NT2/D1 (cell line): ENCODE data around the gene SYNPO.

Experiments
- DNase-seq: peaks from one replicate; pipeline ENCODE4 v3.0.0-alpha.2; 2011; ENCODE audit warnings: low read depth, low spot score
- H3K27me3 ChIP-seq: 2 replicates; pipeline ENCODE4 v1.6.0; 2011; ENCODE audit warnings: mild to moderate bottlenecking; ENCODE audit not compliant: insufficient read length, insufficient read depth
- H3K36me3 ChIP-seq: 2 replicates; pipeline ENCODE4 v1.6.1; 2011; ENCODE audit warnings: mild to moderate bottlenecking, low read length, mixed read lengths; ENCODE audit not compliant: insufficient read depth, insufficient read length
- H3K4me1 ChIP-seq: 2 replicates; pipeline ENCODE4 v1.5.1; 2011; ENCODE audit not compliant: insufficient read depth, insufficient read length
- H3K4me3 ChIP-seq: 2 replicates; pipeline ENCODE4 v1.5.1; 2011; ENCODE audit warnings: low read depth; ENCODE audit not compliant: insufficient read length
- H3K9ac ChIP-seq: 2 replicates; pipeline ENCODE4 v1.6.0; 2011; ENCODE audit warnings: low read depth; ENCODE audit not compliant: insufficient read length
- H3K9me3 ChIP-seq: 2 replicates; pipeline ENCODE4 v1.5.1; 2011; ENCODE audit warnings: mild to moderate bottlenecking, low read length; ENCODE audit not compliant: insufficient read depth
- SUZ12 ChIP-seq: IDR thresholded peaks from 2 replicates; pipeline ENCODE4 v1.6.1; 2011; ENCODE audit not compliant: insufficient read length, insufficient read depth; ENCODE audit errors: extremely low read depth
- YY1 ChIP-seq: IDR thresholded peaks from 2 replicates; pipeline ENCODE4 v1.6.1; 2011; ENCODE audit not compliant: insufficient read length, insufficient read depth
- ZNF274 ChIP-seq: IDR thresholded peaks from 2 replicates; pipeline ENCODE4 v1.6.1; 2011; ENCODE audit warnings: mild to moderate bottlenecking, low read depth, low read length

Gene SYNPO

DNA sequence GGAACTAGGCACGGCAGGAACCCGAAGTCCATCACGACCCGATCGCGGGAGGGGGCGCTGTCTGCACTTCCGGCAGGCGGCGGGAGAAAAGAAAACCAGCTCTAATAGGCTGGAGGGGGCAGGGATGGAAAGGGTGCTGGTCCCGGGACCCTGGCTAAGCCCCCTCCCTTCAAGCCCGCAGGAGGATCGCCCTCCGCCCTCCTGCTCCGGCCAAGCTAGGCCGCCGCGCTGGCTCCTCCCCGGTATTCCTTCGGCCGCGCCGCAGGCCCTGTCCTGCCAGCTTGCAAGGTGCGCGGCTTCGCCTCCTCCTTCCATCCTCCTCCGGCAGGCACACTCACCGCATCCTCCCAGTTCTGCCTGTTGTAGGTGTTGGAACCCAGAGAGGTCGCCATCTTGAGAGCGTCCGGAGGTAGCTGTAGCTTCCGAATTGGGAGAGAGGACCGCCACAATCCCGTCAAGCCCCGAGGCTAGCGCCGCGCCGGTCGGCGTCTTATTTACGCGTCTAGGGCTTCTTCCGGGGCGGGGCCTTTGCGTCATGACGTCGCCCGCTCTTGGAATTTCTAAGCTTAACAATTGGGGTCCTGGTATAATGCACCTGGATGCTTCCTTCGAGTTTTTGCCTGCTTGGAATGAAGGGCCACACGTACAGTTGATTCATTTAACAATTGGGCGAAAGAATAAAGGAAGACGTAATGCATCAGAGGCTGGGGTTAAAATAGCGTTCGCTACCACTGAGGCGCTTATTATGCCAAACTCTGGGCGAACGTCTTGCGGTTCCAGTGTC is 60.3 kb downstream of the SYNPO start, which contains the start of gene RBM22:
RBM22 (minus strand) TSS at position 469 of the 784 bp plus-strand sequence; CDS start at position 392, 77 bp downstream.
- TF ChIP-seq YY1, result peak; percentile 32
- no peak for TF ChIP-seq ZNF274

DNA sequence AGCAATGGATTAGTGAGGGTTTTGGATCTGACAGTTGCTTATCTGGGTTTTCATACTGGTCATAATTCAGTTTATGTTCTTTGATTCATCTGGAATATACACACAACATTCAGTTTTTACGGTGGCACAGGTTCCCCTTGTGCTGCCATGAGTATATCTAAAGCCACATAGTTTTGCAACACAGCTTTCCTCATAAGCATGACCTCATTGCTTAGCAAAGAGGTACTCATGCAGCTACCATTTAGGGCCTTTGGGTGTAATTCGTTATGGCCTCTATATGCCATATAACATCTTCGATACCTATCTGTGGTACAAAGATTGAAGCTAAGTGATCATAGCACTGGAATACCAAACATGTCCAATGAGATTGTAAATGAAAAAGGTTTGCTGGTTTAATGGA is 63.3 kb downstream of the SYNPO start:
- no peaks in the 10 kb centered on the region for H3K4me1 ChIP-seq
- DNase-seq, result no peak
- H3K9ac ChIP-seq, result no peak overlapping the region
- no peak overlapping the region for H3K4me3 ChIP-seq
- H3K36me3 ChIP-seq, result peaks cover 19% of the 10 kb centered on the region
- no peaks in the 10 kb centered on the region for H3K9me3 ChIP-seq
- H3K27me3 ChIP-seq, result no peaks in the 10 kb centered on the region
- TF ChIP-seq SUZ12 (no peak), ZNF274 (no peak), YY1 (no peak)

More for the DNA sequence above, 60.3 kb downstream of the SYNPO start, which contains the start of gene RBM22:
- Histone ChIP-seq H3K4me3 (peak within 1 kb of the TSS; percentile 94), H3K36me3 (peaks cover 37% of the 10 kb centered on the region), H3K4me1 (no peaks in the 10 kb centered on the region), H3K9ac (peak within 1 kb of the TSS; percentile 96), H3K27me3 (no peaks in the 10 kb centered on the region), H3K9me3 (no peaks in the 10 kb centered on the region)
- DNase-seq, result peak; percentile 81

DNA sequence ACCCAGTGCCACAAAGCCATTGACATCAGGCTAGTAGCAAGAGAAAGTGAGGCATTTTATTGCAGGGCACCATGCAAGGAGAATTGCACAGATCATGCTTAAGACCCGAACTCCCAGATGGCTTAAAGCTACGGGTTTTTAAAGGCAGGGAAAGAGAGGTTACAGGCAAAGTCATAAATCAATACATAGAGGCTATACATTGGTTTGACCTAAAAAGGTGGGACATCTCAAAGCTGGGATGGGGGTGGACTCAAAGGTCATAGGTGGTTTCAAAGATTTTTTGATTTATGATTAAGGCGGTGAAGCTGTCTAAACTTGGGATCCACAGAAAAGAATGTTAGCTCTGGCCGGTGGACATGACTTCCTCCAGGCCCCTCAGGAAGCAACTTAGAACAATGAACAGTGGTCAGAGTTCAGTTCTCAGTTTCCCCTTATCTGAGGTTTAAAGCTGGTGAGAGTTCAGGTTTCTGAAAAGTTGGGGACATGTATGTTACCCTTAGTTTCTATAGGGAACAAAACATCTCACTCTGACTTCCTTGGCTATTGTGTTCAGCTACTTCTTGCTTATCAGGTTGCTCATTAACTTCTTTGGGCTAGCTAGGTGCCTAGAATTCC is 66.4 kb downstream of the SYNPO start:
- Histone ChIP-seq H3K4me3 (no peak overlapping the region), H3K9ac (no peak overlapping the region), H3K36me3 (peaks cover 31% of the 10 kb centered on the region), H3K27me3 (no peaks in the 10 kb centered on the region), H3K4me1 (no peaks in the 10 kb centered on the region), H3K9me3 (no peaks in the 10 kb centered on the region)
- TF ChIP-seq ZNF274, result no peak
- TF ChIP-seq YY1, result no peak
- TF ChIP-seq SUZ12, result no peak
- DNase-seq, result no peak
